Stimulated activated naive CD8-positive, alpha-beta T cell treated with anti-CD3 and anti-CD28 coated beads, Interleukin-15, Interleukin-2, amounts not matched to agents 100 U/mL and 50 U/mL, for 24 hours (primary cell): ENCODE measurements around the gene GHRH.

Experiments used
- ATAC-seq: fragments of 150-1000 bp; cut with Tn5 transposase; one replicate; pipeline ENCODE4 v1.10.0; 2021
- DNase-seq: peaks from one replicate; pipeline ENCODE4 v3.0.0; 2021

GHRH gene, protein sequence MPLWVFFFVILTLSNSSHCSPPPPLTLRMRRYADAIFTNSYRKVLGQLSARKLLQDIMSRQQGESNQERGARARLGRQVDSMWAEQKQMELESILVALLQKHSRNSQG

DNA sequence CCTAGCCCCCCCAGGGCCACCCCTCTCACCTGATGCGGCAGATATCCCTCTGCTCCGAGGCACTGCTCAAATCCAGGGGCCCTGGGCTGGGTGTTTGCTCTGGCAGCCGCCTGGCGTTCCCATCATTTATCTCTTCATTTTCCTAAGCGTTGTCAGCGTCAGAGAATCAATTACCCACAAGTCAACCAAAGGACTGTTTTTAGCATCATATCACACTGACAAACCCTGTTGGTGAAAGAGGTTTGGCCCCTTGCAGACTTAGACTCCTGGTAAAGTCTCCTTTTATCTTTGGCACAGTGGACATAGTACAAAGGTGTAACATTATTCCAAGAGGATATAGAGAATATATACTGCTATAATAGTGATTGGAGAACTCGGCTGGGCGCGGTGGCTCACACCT, at the start of gene GHRH:
GHRH (minus strand) TSS at position 101 of the 400 bp plus-strand sequence. CDS start 4,925 bp downstream, outside the sequence.
- no peak for DNase-seq

GRCh38 chr20:37310951-37311350, 49.3 kb upstream of the GHRH start:
- DNase-seq (no peak), ATAC-seq (no peak)

More for the DNA sequence above, at the start of gene GHRH:
- ATAC-seq = no peak

DNA sequence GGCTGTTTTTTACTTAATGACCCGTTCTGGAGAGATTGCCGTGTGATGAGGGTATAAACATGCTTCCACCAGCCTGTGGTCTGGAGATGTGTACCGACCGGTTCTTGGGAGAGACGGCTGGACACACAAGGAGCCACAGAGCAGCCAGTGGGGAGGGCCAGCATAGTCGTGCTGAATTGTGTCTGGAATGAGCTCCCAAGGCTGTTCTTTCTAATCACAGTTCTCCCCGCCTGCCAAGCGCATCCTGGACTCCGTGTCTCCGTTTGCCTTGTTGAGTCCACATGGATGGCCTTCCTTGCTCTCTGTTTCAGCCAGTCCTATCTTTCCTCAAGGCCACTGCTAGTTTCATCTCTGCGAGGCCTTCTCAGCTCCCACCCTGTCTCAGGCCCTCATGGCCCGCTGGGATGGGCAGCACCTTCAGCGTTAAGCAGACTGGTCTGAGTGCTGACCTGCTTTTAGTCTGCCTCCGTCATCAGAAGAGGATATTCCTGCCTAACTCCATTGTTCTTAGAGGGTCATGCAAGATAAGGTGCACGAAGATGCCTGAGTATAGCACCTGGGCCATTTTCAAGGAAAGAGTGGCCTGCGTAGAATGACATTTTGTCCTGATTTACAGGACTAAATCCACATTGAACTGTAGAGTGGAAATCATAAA, 48.4 kb upstream of the GHRH start:
- no peak for DNase-seq
- ATAC-seq = no peak

DNA sequence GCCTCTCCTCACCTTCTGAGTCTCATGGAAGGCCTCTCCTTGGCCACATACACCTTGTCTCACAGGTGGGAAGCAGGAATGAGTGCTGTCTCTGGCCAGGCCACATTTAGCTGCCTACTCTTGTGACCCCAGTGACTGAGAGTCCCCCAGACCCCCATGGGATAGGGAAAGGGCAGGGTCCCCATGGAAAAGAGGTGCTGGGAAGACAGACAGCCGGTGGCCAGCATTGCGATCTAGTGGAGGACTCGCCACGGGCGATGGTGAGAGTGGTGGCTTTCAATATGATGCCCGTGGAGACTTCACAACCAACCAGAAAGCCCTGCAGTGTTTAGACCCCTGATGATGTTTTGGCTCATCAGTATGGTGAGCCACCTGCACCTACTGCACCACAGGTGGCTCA, 47.7 kb upstream of the GHRH start:
- DNase-seq = no peak
- no peak for ATAC-seq

DNA sequence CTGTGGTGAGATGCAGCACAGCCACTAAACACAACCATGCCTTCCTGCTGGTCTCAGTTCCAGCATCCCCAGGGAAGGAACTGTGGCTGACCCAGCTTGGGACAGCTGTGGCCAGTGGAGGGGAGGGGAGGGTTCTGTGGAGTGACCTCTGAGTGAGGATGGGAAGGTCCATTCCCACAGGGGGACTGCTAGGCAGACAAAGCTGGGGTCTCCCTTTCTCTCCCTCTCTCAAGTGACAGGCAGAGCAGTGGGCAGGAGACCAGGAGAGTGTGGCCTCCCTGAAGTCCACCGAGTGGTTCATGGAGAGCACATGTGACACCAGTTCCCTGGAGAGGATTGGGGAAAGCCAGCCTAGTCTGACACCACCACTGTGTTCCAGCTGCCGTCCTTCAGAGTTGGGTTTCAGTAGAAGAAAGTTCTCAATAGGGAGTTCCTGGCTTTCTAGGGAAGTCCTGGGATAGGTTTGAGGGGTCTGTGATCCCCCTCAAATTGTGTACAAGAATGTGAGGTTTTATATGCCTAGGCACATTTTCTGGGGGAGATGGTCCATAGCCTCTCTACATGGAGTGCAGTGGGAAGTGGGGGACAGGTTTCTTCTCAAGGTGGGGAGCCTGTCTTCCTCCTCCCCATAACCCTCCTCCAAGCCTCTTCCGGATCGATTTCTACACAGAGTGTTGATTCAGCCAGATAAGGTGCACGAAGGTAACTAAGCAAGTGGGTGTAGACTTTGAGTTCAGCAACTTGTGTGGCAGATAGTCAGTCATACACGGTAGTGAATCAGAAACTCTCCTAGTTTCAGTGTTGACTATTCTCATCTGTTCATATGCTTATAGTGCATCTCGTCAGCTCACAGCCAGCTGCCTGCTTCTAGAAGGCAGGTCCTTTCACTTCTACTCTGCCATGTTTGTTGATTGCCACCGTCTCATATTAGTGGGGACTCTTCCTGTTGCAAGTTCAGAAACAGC, 46.8 kb upstream of the GHRH start:
- DNase-seq (no peak), ATAC-seq (peak; percentile 36)

DNA sequence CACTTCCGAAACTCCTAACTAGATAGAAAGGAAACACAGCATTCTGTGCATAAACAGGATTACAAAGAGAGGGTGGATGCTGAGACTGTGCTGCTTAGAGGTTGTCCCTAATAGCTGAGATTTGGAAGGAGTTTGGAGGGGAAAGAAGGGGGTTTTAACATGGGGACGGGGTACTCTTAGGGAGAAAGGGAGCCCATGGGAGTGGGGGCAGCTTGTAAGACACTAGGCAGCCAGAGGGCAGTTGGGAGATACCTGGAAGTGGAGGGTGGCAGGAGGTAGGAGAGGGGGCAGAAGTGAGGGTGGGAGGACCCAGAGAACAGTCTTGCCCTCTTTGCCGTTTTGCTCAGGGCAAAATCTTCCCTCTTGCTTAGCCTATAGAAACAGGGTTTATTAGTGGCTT, 44.2 kb upstream of the GHRH start:
- no peak for DNase-seq
- ATAC-seq = no peak

DNA sequence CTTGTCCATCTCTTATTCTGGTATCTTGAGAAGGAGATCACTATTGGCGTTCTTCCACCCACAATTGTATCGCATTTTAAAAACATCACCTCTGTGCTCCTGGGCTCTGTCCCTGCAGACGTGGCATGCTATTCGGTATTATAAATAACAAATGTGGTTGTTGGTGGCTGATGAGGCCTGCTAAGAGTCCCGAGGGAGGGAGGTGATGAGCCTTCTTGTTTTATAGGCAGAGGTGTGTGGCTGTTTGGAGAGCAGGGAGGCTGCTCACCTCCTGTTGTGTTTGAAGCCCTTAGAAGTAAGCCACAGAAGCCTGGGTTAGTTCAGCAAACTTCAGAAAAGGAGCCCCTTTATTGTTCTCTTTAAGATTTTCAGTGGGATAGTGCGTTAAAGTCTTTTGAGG, 43.5 kb upstream of the GHRH start:
- ATAC-seq (no peak), DNase-seq (no peak)

- DNase-seq (no peak), ATAC-seq (no peak)
Measured at GRCh38 chr20:37303637-37304036, 42.0 kb upstream of the GHRH start.

- no peak for DNase-seq
- ATAC-seq = no peak
Measured at GRCh38 chr20:37302981-37303380, 41.4 kb upstream of the GHRH start.

- no peak for DNase-seq
Measured at GRCh38 chr20:37301558-37301957, 39.9 kb upstream of the GHRH start.

DNA sequence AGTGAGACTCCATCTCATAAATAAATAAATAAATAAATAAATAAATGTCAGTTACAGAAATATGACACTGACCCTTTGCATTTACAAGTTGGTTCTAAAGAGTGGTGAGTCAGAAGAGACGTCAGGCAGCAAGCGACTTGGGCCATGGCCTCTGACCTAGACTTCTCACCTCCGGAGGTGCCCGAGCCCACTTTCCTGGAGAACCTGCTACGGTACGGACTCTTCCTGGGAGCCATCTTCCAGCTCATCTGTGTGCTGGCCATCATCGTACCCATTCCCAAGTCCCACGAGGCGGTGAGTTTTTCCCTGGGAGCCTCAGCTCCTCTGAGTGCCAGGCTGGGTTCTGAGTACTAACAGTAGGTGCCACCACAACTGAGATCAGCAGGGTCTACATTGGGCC, 39.5 kb upstream of the GHRH start:
- DNase-seq (no peak), ATAC-seq (no peak)

More at GRCh38 chr20:37301558-37301957, 39.9 kb upstream of the GHRH start:
- no peak for ATAC-seq

DNA sequence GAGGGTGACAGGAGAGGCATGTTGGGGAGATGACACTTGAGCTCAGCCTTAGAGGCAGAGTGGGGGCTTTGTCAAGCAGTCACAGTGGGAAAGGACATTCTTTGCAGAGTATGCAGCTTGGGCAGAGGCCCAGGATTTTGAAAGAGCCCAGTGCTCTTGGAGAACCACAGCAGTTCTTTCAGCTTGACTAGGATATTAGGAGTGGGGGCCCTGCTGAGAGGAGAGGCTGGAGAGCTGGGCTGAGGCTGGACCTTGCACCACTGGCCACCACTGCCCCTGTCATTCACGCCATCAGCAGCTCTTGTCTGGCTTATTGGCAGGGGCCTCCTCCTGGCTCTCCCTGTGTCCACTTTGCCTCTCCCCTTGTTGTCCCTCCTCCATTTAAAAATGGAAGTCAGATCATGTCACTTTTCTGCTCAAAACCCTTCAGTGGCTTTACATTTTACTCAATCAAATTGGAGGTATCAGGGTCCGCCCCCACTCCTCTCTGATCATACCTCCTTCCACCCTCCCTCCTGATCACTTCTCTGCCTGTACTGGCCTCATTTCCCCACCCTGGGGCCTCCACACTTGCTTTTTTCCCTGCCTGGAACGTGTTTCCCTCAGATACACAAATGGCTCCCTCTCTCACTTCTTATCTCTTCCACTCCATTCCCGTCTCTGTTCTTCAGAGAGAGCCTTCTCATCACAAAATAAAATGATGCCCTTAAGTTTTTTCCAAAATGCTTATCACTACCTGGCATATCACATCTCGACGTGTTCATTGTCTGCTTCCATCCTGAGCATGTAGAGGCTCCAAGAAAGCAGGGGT, 38.3 kb upstream of the GHRH start:
- ATAC-seq = no peak

GRCh38 chr20:37298190-37298939, 36.8 kb upstream of the GHRH start:
- no peak for ATAC-seq

More for the DNA sequence above, 38.3 kb upstream of the GHRH start:
- DNase-seq = no peak

GRCh38 chr20:37297066-37297736, 35.6 kb upstream of the GHRH start:
- ATAC-seq (no peak), DNase-seq (no peak)

More at GRCh38 chr20:37298190-37298939, 36.8 kb upstream of the GHRH start:
- no peak for DNase-seq

DNA sequence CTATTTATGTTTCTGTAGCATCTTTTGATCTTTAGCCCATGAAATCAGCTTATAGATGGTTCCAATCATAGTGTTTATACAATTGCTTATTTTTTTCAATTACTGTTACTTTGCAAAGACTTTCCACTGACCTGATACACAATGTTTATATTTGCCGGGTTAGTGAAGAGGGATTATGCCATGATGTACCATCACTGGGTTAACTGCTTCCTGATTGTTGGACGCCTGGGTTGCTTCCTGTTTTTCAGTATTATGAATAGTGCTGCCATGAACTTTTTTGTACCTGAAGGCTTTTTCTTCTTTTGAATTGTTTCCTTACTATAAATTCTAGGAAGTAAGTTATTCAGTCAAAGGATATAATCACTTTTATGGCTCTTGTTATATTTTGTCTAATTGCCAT, 34.8 kb upstream of the GHRH start:
- no peak for ATAC-seq
- no peak for DNase-seq

GRCh38 chr20:37295595-37295994, 34.0 kb upstream of the GHRH start:
- ATAC-seq (no peak), DNase-seq (no peak)

DNA sequence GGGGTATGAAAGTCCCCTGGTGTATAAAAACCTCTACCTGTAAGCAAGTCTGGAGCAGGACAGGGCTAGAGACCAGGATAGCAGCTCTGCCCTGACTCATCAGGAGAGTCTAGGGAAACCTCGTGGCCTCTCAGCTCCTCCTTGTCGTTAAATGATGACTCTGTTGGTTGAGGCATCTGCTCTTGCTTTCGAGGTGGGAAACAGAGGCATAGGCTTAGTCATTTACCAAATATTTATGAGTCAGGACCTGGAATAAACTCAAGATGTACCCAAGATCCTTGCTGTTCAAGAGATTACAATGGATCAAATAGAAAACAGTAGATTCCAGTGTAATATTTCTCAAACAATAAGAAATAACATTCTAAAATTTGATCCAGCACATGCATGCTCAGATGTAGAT, 33.4 kb upstream of the GHRH start:
- peak; percentile 81 for ATAC-seq
- no peak for DNase-seq

GRCh38 chr20:37294262-37294981, 32.8 kb upstream of the GHRH start:
- ATAC-seq (no peak), DNase-seq (no peak)

DNA sequence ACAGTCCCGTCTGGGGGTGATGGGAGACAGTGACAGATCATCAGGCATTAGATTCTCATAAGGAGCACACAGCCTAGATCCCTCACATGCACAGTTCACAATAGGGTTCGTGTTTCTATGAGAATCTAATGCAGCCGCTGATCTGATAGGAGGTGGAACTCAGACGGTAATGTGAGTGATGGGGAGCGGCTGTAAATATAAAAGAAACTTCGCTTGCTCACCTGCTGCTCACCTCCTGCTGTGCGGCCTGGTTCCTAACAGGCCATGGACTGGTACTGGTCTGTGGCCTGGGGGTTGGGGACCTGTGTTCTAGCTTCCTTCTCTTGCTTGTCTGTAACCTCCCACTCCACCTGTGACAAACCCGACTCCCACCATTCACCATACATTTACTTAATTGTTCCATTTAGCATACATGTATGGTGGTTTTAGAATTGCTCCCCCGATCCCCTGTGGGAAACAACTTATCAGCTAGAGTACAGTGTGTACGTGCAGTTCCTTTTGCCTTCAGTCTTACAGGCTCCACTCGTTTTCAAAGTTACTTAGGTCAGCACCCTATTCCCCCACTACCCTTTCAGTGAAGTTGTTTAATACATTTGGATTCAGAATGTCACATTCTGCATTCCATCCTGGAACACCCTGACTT, 31.8 kb upstream of the GHRH start:
- DNase-seq (no peak), ATAC-seq (no peak)

DNA sequence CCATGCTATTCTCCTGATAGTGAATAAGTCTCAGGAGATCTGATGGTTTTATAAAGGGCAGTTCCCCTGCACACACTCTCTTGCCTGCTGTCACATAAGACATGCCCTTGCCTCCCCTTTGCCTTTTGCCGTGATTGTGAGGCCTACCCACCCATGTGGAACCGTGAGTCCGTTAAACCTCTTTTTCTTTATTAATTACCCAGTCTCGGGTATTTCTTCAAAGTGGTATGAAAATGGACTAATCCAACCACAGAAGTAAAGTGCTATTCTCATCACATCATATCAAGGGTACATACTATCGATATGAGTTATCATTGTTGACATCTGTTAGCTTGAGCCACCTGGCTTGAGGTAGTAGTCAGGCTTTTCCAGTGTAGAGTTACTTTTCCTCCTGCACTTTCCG, 30.1 kb upstream of the GHRH start:
- ATAC-seq (no peak), DNase-seq (no peak)
